ENCODE results near the gene NTM. TPM values are rescaled to one million over a fixed set of nuclear protein-coding genes. Genes with fewer than 3 reads are reported as not detected.
A peak's percentile ranks its signal among the peaks of the same experiment; 100 is the strongest.

Gene NTM
- total RNA-seq, 1 donor: not detected

- DNase-seq (ENCODE audit: low read depth in 2 of 3, low spot score in 2 of 3): no peak
Observed at GRCh38 chr11:131899950-131900580, 529.6 kb downstream of the NTM start.

GRCh38 chr11:131902421-131902820 lies 532.0 kb downstream of the NTM start:
- DNase-seq (ENCODE audit: low read depth in 2 of 3, low spot score in 2 of 3): no peak

GRCh38 chr11:131903074-131903473 lies 532.7 kb downstream of the NTM start:
- DNase-seq (ENCODE audit: low read depth in 2 of 3, low spot score in 2 of 3): no peak

- no peak for DNase-seq (ENCODE audit: low read depth in 2 of 3, low spot score in 2 of 3)
Observed at GRCh38 chr11:131904756-131905155, 534.3 kb downstream of the NTM start.

GRCh38 chr11:131906963-131907362 lies 536.5 kb downstream of the NTM start:
- no peak for DNase-seq (ENCODE audit: low read depth in 2 of 3, low spot score in 2 of 3)

- no peak for DNase-seq (ENCODE audit: low read depth in 2 of 3, low spot score in 2 of 3)
Observed at GRCh38 chr11:131907371-131907770, 537.0 kb downstream of the NTM start.

GRCh38 chr11:131908316-131908715 lies 537.9 kb downstream of the NTM start:
- no peak for DNase-seq (ENCODE audit: low read depth in 2 of 3, low spot score in 2 of 3)

GRCh38 chr11:131909426-131910177 lies 539.2 kb downstream of the NTM start:
- DNase-seq (ENCODE audit: low read depth in 2 of 3, low spot score in 2 of 3): no peak

- DNase-seq (ENCODE audit: low read depth in 2 of 3, low spot score in 2 of 3): no peak
Observed at GRCh38 chr11:131910178-131910522, 539.7 kb downstream of the NTM start.

- DNase-seq (ENCODE audit: low read depth in 2 of 3, low spot score in 2 of 3): peak in 2 of 3 donors; percentile 14 to 21
Observed at GRCh38 chr11:131910523-131911387, 540.3 kb downstream of the NTM start.

GRCh38 chr11:131911388-131912032 lies 541.1 kb downstream of the NTM start:
- peak in 1 of 3 donors; percentile 17 for DNase-seq (ENCODE audit: low read depth in 2 of 3, low spot score in 2 of 3)

- no peak for DNase-seq (ENCODE audit: low read depth in 2 of 3, low spot score in 2 of 3)
Observed at GRCh38 chr11:131912134-131912533, 541.7 kb downstream of the NTM start.

GRCh38 chr11:131913267-131913666 lies 542.9 kb downstream of the NTM start:
- DNase-seq (ENCODE audit: low read depth in 2 of 3, low spot score in 2 of 3): no peak

GRCh38 chr11:131914361-131914774 lies 544.0 kb downstream of the NTM start:
- DNase-seq (ENCODE audit: low read depth in 2 of 3, low spot score in 2 of 3): no peak

- no peak for DNase-seq (ENCODE audit: low read depth in 2 of 3, low spot score in 2 of 3)
Observed at GRCh38 chr11:131916638-131917037, 546.2 kb downstream of the NTM start.

GRCh38 chr11:131917634-131918384 lies 547.4 kb downstream of the NTM start:
- DNase-seq (ENCODE audit: low read depth in 2 of 3, low spot score in 2 of 3): no peak

GRCh38 chr11:131918663-131919062 lies 548.2 kb downstream of the NTM start:
- DNase-seq (ENCODE audit: low read depth in 2 of 3, low spot score in 2 of 3): no peak

GRCh38 chr11:131922220-131922619 lies 551.8 kb downstream of the NTM start:
- no peak for DNase-seq (ENCODE audit: low read depth in 2 of 3, low spot score in 2 of 3)

GRCh38 chr11:131923309-131923708 lies 552.9 kb downstream of the NTM start:
- DNase-seq (ENCODE audit: low read depth in 2 of 3, low spot score in 2 of 3): no peak

- no peak for DNase-seq (ENCODE audit: low read depth in 2 of 3, low spot score in 2 of 3)
Observed at GRCh38 chr11:131924001-131924400, 553.6 kb downstream of the NTM start.

Data from hematopoietic multipotent progenitor cell (in vitro differentiated cells).